Thyroid gland (tissue), 4 donors: Measurements from ENCODE around the gene STXBP1. TPM values are rescaled to one million over a fixed set of nuclear protein-coding genes. Genes with fewer than 3 reads are reported as not detected.

Experiments
- DNase-seq, 2 donors: peaks; one replicate each; pipeline ENCODE4 v3.0.0-alpha.2; 2019
- H3K27ac ChIP-seq, 3 donors: fragments of 200-600 bp; sonication (generic); 1 replicate in 2 of 3; 2 replicates in 1 of 3; pipeline ENCODE4 v1.5.1; 2016 to 2019; ENCODE audit warnings: mild to moderate bottlenecking in 1 of 3, moderate library complexity in 1 of 3
- H3K27me3 ChIP-seq: fragments of 200-600 bp; sonication (generic); one replicate; pipeline ENCODE4 v1.5.1; 2019
- H3K36me3 ChIP-seq, 2 donors: fragments of 200-600 bp; sonication (generic); one replicate each; pipeline ENCODE4 v1.5.1; 2016 to 2019
- H3K4me1 ChIP-seq, 2 donors: fragments of 200-600 bp; sonication (generic); one replicate each; pipeline ENCODE4 v1.5.1; 2017 to 2019
- H3K4me3 ChIP-seq, 3 donors: fragments of 200-600 bp; sonication (generic); replicated peaks in 1 of 3; 1 replicate in 2 of 3; 2 replicates in 1 of 3; pipeline ENCODE4 v1.5.1; 2016; ENCODE audit warnings: mild to moderate bottlenecking in 1 of 3
- H3K9me3 ChIP-seq: fragments of 200-600 bp; sonication (generic); one replicate; pipeline ENCODE4 v1.5.1; 2017
- POLR2A ChIP-seq, 2 donors: fragments of 450-650 bp; IDR thresholded peaks; one replicate each; pipeline ENCODE4 v1.6.1; 2017; ENCODE audit warnings: antibody characterized with exemption in 2 of 2, mild to moderate bottlenecking in 2 of 2, moderate library complexity in 1 of 2
- WGBS, 2 donors: methylation state at CpG; one replicate each; pipeline ENCODE4 v1.1.5; 2017; 5-methylcytosine and 5-hydroxymethylcytosine counted together
- intact Hi-C: fragments of 100-400 bp; cut with DNase I; formaldehyde crosslinking; loops from one replicate; pipeline ENCODE4 v1.15.1; 2023
- total RNA-seq, 4 donors: library from RNA; depleted of rRNA; stranded (reverse); fragments of >200 nt; gene quantifications; one replicate each; pipeline ENCODE4 v1.2.3, GENCODE V29; 2016
- TF ChIP-seq, protein P1 (sequence below), 6 experiments: fragments of 200-600 bp in 3 of 6; fragments of 450-650 bp in 3 of 6; sonication (generic) in 3 of 6; IDR thresholded peaks; one replicate each; pipeline ENCODE4 v1.5.1; 2016 to 2019; ENCODE audit warnings: antibody characterized with exemption in 6 of 6, mild to moderate bottlenecking in 2 of 6, inconsistent platforms in 1 of 6, moderate library complexity in 1 of 6

STXBP1 gene
- total RNA-seq, 4 donors from 2014 or later = 23.8 to 139 (median 106) TPM

GRCh38 chr9:127651697-127652610, 39.9 kb downstream of the STXBP1 start:
- no peak overlapping the region for H3K4me3 ChIP-seq
- TF ChIP-seq, protein P1, sequence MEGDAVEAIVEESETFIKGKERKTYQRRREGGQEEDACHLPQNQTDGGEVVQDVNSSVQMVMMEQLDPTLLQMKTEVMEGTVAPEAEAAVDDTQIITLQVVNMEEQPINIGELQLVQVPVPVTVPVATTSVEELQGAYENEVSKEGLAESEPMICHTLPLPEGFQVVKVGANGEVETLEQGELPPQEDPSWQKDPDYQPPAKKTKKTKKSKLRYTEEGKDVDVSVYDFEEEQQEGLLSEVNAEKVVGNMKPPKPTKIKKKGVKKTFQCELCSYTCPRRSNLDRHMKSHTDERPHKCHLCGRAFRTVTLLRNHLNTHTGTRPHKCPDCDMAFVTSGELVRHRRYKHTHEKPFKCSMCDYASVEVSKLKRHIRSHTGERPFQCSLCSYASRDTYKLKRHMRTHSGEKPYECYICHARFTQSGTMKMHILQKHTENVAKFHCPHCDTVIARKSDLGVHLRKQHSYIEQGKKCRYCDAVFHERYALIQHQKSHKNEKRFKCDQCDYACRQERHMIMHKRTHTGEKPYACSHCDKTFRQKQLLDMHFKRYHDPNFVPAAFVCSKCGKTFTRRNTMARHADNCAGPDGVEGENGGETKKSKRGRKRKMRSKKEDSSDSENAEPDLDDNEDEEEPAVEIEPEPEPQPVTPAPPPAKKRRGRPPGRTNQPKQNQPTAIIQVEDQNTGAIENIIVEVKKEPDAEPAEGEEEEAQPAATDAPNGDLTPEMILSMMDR (IDR thresholded peaks at IDR 0.05) = peak in 2 of 6 experiments; percentile 40 to 43
- no peak for TF ChIP-seq POLR2A (IDR thresholded peaks at IDR 0.05)
- peak; percentile 77 to 81 for DNase-seq
- no peaks in the 10 kb centered on the region for H3K9me3 ChIP-seq
- intact Hi-C loops = no loop called here
- WGBS, 2 donors = 32 to 44% methylated on average over 9 of the region's 9 CpGs
- peaks cover 0 to 10% of the 10 kb centered on the region in 2 donors for H3K36me3 ChIP-seq
- peak overlapping the region; percentile 60 to 92 (median 67) for H3K27ac ChIP-seq
- peaks cover 25 to 30% of the 10 kb centered on the region in 2 donors for H3K4me1 ChIP-seq
- no peaks in the 10 kb centered on the region for H3K27me3 ChIP-seq

DNA sequence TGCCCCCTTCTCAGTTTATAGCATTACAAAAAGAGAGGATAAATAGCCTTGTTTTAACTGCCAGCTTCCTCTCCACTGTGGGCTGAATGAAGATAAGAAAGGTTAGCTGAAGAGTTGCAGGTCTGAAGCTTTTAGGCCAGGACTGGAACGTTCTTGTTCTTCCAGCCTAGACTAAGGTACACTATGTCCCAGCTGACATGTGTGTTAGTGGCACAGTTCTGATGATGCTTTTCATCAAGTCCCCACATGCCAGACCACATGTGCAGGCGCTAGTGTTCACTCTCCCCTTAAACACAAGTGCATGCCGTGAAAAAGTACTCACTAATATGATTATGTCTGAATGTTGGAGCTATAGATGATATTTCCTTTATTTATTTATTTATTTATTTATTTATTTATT, 40.7 kb downstream of the STXBP1 start:
- H3K4me3 ChIP-seq = no peak overlapping the region

GRCh38 chr9:127654619-127655018, 42.5 kb downstream of the STXBP1 start:
- WGBS, 2 donors = 79 to 87% methylated on average over 5 of the region's 5 CpGs

More for the DNA sequence above, 40.7 kb downstream of the STXBP1 start:
- H3K4me1 ChIP-seq = peaks cover 25 to 30% of the 10 kb centered on the region in 2 donors
- H3K9me3 ChIP-seq = no peaks in the 10 kb centered on the region
- peak; percentile 57 to 60 for DNase-seq
- intact Hi-C loops = no loop called here
- 71 to 73% methylated on average over 3 of the region's 3 CpGs for WGBS, 2 donors
- peak overlapping the region; percentile 60 to 92 (median 67) for H3K27ac ChIP-seq
- H3K27me3 ChIP-seq = no peaks in the 10 kb centered on the region
- TF ChIP-seq POLR2A (IDR thresholded peaks at IDR 0.05) = no peak
- TF ChIP-seq, protein P1 (IDR thresholded peaks at IDR 0.05) = no peak
- H3K36me3 ChIP-seq = peaks cover 0 to 10% of the 10 kb centered on the region in 2 donors

DNA sequence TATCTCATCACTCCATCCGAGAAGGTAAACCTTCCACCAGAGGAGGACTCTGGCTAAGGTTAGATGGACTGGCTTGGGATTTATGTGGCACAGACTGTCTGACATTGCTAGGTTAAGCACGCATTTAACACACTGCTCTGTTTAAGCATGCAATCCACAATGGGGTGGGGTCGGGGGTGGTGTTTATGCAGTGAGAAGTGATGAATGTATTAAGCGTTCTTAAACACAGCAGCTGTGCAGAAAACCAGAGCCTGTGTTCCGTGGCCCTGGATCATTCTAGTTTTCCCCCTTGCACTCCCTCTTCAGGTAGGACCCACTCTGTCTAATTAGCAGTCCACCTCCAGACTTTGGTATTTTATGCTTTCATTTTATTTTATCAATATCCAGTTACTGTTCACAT, 46.4 kb downstream of the STXBP1 start:
- Histone ChIP-seq H3K9me3 (no peaks in the 10 kb centered on the region), H3K27ac (no peak overlapping the region), H3K36me3 (peaks cover 8 to 19% of the 10 kb centered on the region in 2 donors), H3K4me3 (no peak overlapping the region), H3K27me3 (no peaks in the 10 kb centered on the region), H3K4me1 (peaks cover 0 to 11% of the 10 kb centered on the region in 2 donors)
- TF ChIP-seq, protein P1 (IDR thresholded peaks at IDR 0.05) = no peak
- no peak for TF ChIP-seq POLR2A (IDR thresholded peaks at IDR 0.05)
- intact Hi-C loops = no loop called here
- no peak for DNase-seq
- 69 to 77% methylated on average over 5 of the region's 5 CpGs for WGBS, 2 donors

More at GRCh38 chr9:127654619-127655018, 42.5 kb downstream of the STXBP1 start:
- H3K4me3 ChIP-seq = no peak overlapping the region
- intact Hi-C loops = no loop called here
- TF ChIP-seq, protein P1 (IDR thresholded peaks at IDR 0.05) = no peak
- TF ChIP-seq POLR2A (IDR thresholded peaks at IDR 0.05) = no peak
- DNase-seq = no peak
- peaks cover 0 to 10% of the 10 kb centered on the region in 2 donors for H3K36me3 ChIP-seq
- H3K4me1 ChIP-seq = peaks cover 30 to 36% of the 10 kb centered on the region in 2 donors
- H3K27me3 ChIP-seq = no peaks in the 10 kb centered on the region
- no peaks in the 10 kb centered on the region for H3K9me3 ChIP-seq
- H3K27ac ChIP-seq = no peak overlapping the region
